H9 (cell line): ENCODE data around the gene SSRP1. TPM values are rescaled to one million over a fixed set of nuclear protein-coding genes. Genes with fewer than 3 reads are reported as not detected.
A peak's percentile ranks its signal among the peaks of the same experiment; 100 is the strongest.

ENCODE experiments used
- DNase-seq: peaks from one replicate; pipeline ENCODE4 v3.0.0-alpha.2; 2017
- H2AFZ ChIP-seq: one replicate; pipeline ENCODE4 v1.6.1; 2013; ENCODE audit warnings: mild to moderate bottlenecking, low read length, control low read depth, moderate library complexity
- H2AK5ac ChIP-seq: 2 replicates; pipeline ENCODE4 v1.6.1; 2013; ENCODE audit warnings: low read length, control low read depth, mixed read lengths; ENCODE audit not compliant: insufficient read length
- H2BK120ac ChIP-seq: one replicate; pipeline ENCODE4 v1.6.1; 2013; ENCODE audit warnings: low read depth, mild to moderate bottlenecking, low read length, control low read depth, inconsistent platforms; ENCODE audit not compliant: poor library complexity, severe bottlenecking
- H2BK12ac ChIP-seq: 2 replicates; pipeline ENCODE4 v1.6.1; 2013; ENCODE audit warnings: low read length, control low read depth, mixed read lengths, low read depth; ENCODE audit not compliant: insufficient read length
- H2BK15ac ChIP-seq: 2 replicates; pipeline ENCODE4 v1.6.1; 2013; ENCODE audit warnings: low read depth, low read length, control low read depth
- H2BK20ac ChIP-seq: one replicate; pipeline ENCODE4 v1.6.1; 2013; ENCODE audit warnings: low read depth, mild to moderate bottlenecking, low read length, control low read depth, inconsistent platforms; ENCODE audit not compliant: poor library complexity, severe bottlenecking
- H2BK5ac ChIP-seq: 2 replicates; pipeline ENCODE4 v1.6.1; 2013; ENCODE audit warnings: low read length, control low read depth, mixed read lengths; ENCODE audit not compliant: insufficient read length
- H3K14ac ChIP-seq: 2 replicates; pipeline ENCODE4 v1.6.1; 2013; ENCODE audit warnings: low read length, control low read depth; ENCODE audit not compliant: insufficient read depth
- H3K18ac ChIP-seq: 2 replicates; pipeline ENCODE4 v1.6.1; 2013; ENCODE audit warnings: low read depth, mild to moderate bottlenecking, mixed read lengths, low read length, control low read depth; ENCODE audit not compliant: insufficient read length
- H3K23ac ChIP-seq: 2 replicates; pipeline ENCODE4 v1.6.1; 2013; ENCODE audit warnings: low read length, control low read depth, mixed read lengths, low read depth; ENCODE audit not compliant: insufficient read length
- H3K23me2 ChIP-seq: 2 replicates; pipeline ENCODE4 v1.6.1; 2013; ENCODE audit warnings: low read depth, mild to moderate bottlenecking, mixed read lengths, low read length, control low read depth; ENCODE audit not compliant: insufficient read length, poor library complexity, severe bottlenecking
- H3K27ac ChIP-seq: 2 replicates; pipeline ENCODE4 v1.5.1; 2013; ENCODE audit warnings: low read length, control low read depth, mixed read lengths, low read depth; ENCODE audit not compliant: insufficient read length
- H3K27me3 ChIP-seq: 2 replicates; pipeline ENCODE4 v1.6.1; 2013; ENCODE audit warnings: low read length, control low read depth, inconsistent platforms; ENCODE audit not compliant: insufficient read depth
- H3K4ac ChIP-seq: 2 replicates; pipeline ENCODE4 v1.6.1; 2013; ENCODE audit warnings: low read depth, mild to moderate bottlenecking, control low read depth, inconsistent platforms, low read length, moderate library complexity
- H3K4me1 ChIP-seq: 2 replicates; pipeline ENCODE4 v1.6.1; 2013; ENCODE audit warnings: low read length, control low read depth, inconsistent platforms; ENCODE audit not compliant: insufficient read depth
- H3K4me2 ChIP-seq: 2 replicates; pipeline ENCODE4 v1.6.1; 2013; ENCODE audit warnings: low read length, control low read depth, mixed read lengths; ENCODE audit not compliant: insufficient read length, insufficient read depth
- H3K56ac ChIP-seq: 2 replicates; pipeline ENCODE4 v1.6.1; 2013; ENCODE audit warnings: low read depth, mild to moderate bottlenecking, mixed read lengths, low read length, control low read depth; ENCODE audit not compliant: insufficient read length
- H3K79me1 ChIP-seq: 2 replicates; pipeline ENCODE4 v1.6.1; 2013; ENCODE audit warnings: low read depth, mild to moderate bottlenecking, moderate library complexity, low read length, control low read depth, inconsistent platforms; ENCODE audit not compliant: insufficient read depth, poor library complexity, severe bottlenecking
- H3K79me2 ChIP-seq: 2 replicates; pipeline ENCODE4 v1.6.1; 2013; ENCODE audit warnings: low read length, control low read depth, inconsistent platforms; ENCODE audit not compliant: insufficient read depth
- H3K9ac ChIP-seq: 2 replicates; pipeline ENCODE4 v1.6.1; 2013; ENCODE audit warnings: low read length, control low read depth, mixed read lengths; ENCODE audit not compliant: insufficient read length; ENCODE audit errors: extremely low read depth
- H3K9me3 ChIP-seq: one replicate; pipeline ENCODE4 v1.6.1; 2013; ENCODE audit warnings: low read depth, low read length, inconsistent platforms; ENCODE audit not compliant: control insufficient read depth
- H3T11ph ChIP-seq: one replicate; pipeline ENCODE4 v1.6.1; 2013; ENCODE audit warnings: mild to moderate bottlenecking, low read length, control low read depth, inconsistent platforms
- H4K20me1 ChIP-seq: one replicate; pipeline ENCODE4 v1.6.1; 2013; ENCODE audit not compliant: control insufficient read depth, insufficient read length, insufficient read depth
- H4K5ac ChIP-seq: 2 replicates; pipeline ENCODE4 v1.6.1; 2013; ENCODE audit warnings: low read depth, mild to moderate bottlenecking, mixed read lengths, low read length, control low read depth; ENCODE audit not compliant: insufficient read length
- H4K8ac ChIP-seq: replicated peaks from 2 replicates; pipeline ENCODE4 v1.6.1; 2013; ENCODE audit warnings: low read length, control low read depth, mixed read lengths, low read depth; ENCODE audit not compliant: insufficient read length
- H4K91ac ChIP-seq: 2 replicates; pipeline ENCODE4 v1.6.1; 2013; ENCODE audit warnings: low read depth, mild to moderate bottlenecking, moderate library complexity, mixed read lengths, low read length, control low read depth; ENCODE audit not compliant: insufficient read length
- H3K27ac Mint-ChIP-seq, 3 experiments: 2 replicates in 2 of 3; 3 replicates in 1 of 3; pipeline ENCODE4 v1.8.0; 2020 to 2021; ENCODE audit warnings: mixed read lengths in 3 of 3, mild to moderate bottlenecking in 1 of 3, moderate library complexity in 1 of 3
- H3K27me3 Mint-ChIP-seq: 2 replicates; pipeline ENCODE4 v1.8.0; 2021; ENCODE audit warnings: low read depth, mild to moderate bottlenecking, moderate library complexity, mixed read lengths
- H3K36me3 Mint-ChIP-seq, 3 experiments: 2 replicates in 2 of 3; 3 replicates in 1 of 3; pipeline ENCODE4 v1.8.0; 2020 to 2021; ENCODE audit warnings: low read depth in 3 of 3, mixed read lengths in 3 of 3; ENCODE audit not compliant: insufficient read depth in 1 of 3
- H3K4me1 Mint-ChIP-seq, 2 experiments: 2 replicates each; pipeline ENCODE4 v1.8.0; 2020; ENCODE audit warnings: mixed read lengths in 2 of 2
- H3K4me3 Mint-ChIP-seq, 2 experiments: 2 replicates in 1 of 2; 3 replicates in 1 of 2; pipeline ENCODE4 v1.8.0; 2020 to 2021; ENCODE audit warnings: mild to moderate bottlenecking in 2 of 2, mixed read lengths in 2 of 2, moderate library complexity in 1 of 2
- H3K9me3 Mint-ChIP-seq, 2 experiments: 2 replicates in 1 of 2; 3 replicates in 1 of 2; pipeline ENCODE4 v1.8.0; 2020; ENCODE audit warnings: mild to moderate bottlenecking in 2 of 2, mixed read lengths in 2 of 2, moderate library complexity in 1 of 2
- WGBS: extraction: QIAGEN DNeasy Blood & Tissue Kit; methylation state at CpG from one replicate; pipeline ENCODE4 v1.1.7; 2013; ENCODE audit warnings: missing lambda C conversion rate, low lambda C conversion rate, mixed read lengths; ENCODE audit not compliant: insufficient read length; ENCODE audit errors: extremely low coverage; 5-methylcytosine and 5-hydroxymethylcytosine counted together
- total RNA-seq: library from RNA; stranded (reverse); gene quantifications from 2 replicates; pipeline ENCODE4 v1.2.1, GENCODE V29; 2021
- TF ChIP-seq, protein P1 (sequence below): fragments of 200-600 bp; sonication (generic); conservative IDR thresholded peaks from 3 replicates; pipeline ENCODE4 v1.8.0; 2021; ENCODE audit warnings: antibody characterized with exemption, mild to moderate bottlenecking

The SSRP1 gene
- total RNA-seq, 1 experiment from 2014 or later, result 202 TPM

DNA sequence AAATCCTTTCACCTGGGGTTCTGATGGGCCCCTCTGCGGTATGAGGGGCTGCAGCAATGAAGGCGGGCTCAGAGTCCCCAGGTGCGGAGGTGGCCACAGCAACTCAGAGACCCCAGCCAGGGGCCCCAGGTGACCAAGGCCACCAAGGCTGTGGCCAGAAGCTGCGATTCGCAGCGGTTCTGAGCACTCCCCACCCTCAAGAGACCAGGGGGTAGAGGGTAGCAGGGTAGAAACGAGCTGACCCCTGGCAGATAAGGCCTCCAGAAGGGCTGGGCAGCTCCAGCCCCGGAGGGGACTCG is 11.9 kb downstream of the SSRP1 start:
- no peak overlapping the region for H3K4ac ChIP-seq
- no CpG with 5 or more reads among the region's 9 CpGs for WGBS
- no peak overlapping the region for H4K91ac ChIP-seq
- peaks cover 19% of the 10 kb centered on the region for H3K79me1 ChIP-seq
- H2AFZ ChIP-seq, result no peak overlapping the region
- H3K79me2 ChIP-seq, result peaks cover 11% of the 10 kb centered on the region
- H4K20me1 ChIP-seq, result no peaks in the 10 kb centered on the region
- H3K27me3 Mint-ChIP-seq, result peaks cover 1% of the 10 kb centered on the region; the same call in 1 of the 2 replicates
- H2BK120ac ChIP-seq, result no peak overlapping the region
- H3K4me3 Mint-ChIP-seq, result peak overlapping the region; percentile 89 to 94
- H3K27ac ChIP-seq, result no peak overlapping the region
- no peak overlapping the region for H2BK5ac ChIP-seq
- no peak overlapping the region for H3T11ph ChIP-seq
- H3K14ac ChIP-seq, result peak overlapping the region; percentile 24; the same call in 1 of the 2 replicates
- H3K23ac ChIP-seq, result no peak overlapping the region
- H4K8ac ChIP-seq, result no peak overlapping the region
- H4K5ac ChIP-seq, result no peak overlapping the region
- peak overlapping the region; percentile 86 to 92 (median 92); a peak in 5 of 7 replicates for H3K27ac Mint-ChIP-seq
- peak overlapping the region; percentile 39 for H3K9ac ChIP-seq
- peaks cover 13% of the 10 kb centered on the region; the same call in 1 of the 2 replicates for H3K4me1 ChIP-seq
- H3K4me1 Mint-ChIP-seq, result peaks cover 43% of the 10 kb centered on the region in 2 experiments
- H3K9me3 Mint-ChIP-seq, result no peaks in the 10 kb centered on the region; a peak in 1 of 5 replicates
- no peaks in the 10 kb centered on the region for H3K9me3 ChIP-seq
- peak overlapping the region; percentile 18 for H3K18ac ChIP-seq
- H3K23me2 ChIP-seq, result peaks cover 13% of the 10 kb centered on the region
- H2BK20ac ChIP-seq, result no peak overlapping the region
- H2BK15ac ChIP-seq, result no peak overlapping the region
- no peak overlapping the region for H2BK12ac ChIP-seq
- no peak overlapping the region for H2AK5ac ChIP-seq
- no peak overlapping the region for H3K56ac ChIP-seq
- H3K36me3 Mint-ChIP-seq, result peaks cover 42 to 61% (median 52%) of the 10 kb centered on the region in 3 experiments
- no peak for DNase-seq
- TF ChIP-seq, protein P1, sequence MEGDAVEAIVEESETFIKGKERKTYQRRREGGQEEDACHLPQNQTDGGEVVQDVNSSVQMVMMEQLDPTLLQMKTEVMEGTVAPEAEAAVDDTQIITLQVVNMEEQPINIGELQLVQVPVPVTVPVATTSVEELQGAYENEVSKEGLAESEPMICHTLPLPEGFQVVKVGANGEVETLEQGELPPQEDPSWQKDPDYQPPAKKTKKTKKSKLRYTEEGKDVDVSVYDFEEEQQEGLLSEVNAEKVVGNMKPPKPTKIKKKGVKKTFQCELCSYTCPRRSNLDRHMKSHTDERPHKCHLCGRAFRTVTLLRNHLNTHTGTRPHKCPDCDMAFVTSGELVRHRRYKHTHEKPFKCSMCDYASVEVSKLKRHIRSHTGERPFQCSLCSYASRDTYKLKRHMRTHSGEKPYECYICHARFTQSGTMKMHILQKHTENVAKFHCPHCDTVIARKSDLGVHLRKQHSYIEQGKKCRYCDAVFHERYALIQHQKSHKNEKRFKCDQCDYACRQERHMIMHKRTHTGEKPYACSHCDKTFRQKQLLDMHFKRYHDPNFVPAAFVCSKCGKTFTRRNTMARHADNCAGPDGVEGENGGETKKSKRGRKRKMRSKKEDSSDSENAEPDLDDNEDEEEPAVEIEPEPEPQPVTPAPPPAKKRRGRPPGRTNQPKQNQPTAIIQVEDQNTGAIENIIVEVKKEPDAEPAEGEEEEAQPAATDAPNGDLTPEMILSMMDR, result no peak
- H3K27me3 ChIP-seq, result no peaks in the 10 kb centered on the region
- H3K4me2 ChIP-seq, result peak overlapping the region; percentile 57
